HG03469 (cell line): ENCODE measurements around the gene ARHGAP5.
A peak's percentile ranks its signal among the peaks of the same experiment; 100 is the strongest.
"Not testable (repeated sequence)": the region's sequence is repeated elsewhere in the genome, so short reads cannot be mapped to it uniquely, and the experiment has no call there.

Source experiments
- ATAC-seq: cut with Tn5 transposase; IDR thresholded peaks from one replicate; pipeline ENCODE4 v1.9.1; 2021; ENCODE audit warnings: mild to moderate bottlenecking, moderate library complexity, moderate number of reproducible peaks; ENCODE audit not compliant: unreplicated experiment

Gene ARHGAP5

DNA sequence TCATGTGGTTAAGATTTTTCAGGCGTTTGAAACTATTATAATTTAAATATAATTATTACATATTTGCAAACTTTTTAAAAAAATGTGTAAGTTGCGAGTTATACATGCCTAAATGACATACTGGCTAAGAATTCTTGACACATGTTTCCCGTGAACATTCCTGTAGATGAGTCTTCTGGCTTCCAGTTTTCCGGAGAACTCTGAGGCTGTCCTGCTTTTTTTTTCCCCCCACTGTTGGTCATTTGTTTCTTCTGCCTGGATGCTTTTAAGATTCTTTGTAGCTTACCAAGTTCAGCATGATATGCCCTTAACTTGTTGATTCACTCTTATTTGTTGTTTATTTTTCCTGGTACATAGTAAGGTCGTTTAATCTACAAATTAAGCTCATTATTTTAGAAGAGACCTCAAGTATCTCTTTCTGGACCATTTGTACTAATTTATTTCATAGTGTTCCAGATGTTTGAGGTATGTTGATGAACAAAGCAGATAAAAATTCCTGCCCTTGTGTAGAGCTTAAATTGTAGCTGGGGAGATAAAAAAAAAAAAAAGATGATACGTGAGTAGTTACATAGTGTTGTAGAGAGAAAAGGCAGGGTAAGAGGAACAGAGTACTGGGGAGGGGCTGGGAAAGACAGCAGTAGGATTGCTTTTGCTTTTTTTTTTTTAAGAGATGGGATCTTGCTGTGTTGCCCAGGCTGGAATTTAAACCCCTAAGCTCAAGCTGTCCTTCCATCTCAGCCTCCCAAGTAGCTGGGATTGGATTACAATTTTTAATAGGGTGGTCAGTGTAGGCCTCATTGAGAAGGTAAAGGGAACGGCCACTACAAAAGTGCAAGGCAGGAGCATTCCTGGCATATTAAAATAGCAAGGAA lies 32.8 kb downstream of the ARHGAP5 start:
- ATAC-seq, result no peak

DNA sequence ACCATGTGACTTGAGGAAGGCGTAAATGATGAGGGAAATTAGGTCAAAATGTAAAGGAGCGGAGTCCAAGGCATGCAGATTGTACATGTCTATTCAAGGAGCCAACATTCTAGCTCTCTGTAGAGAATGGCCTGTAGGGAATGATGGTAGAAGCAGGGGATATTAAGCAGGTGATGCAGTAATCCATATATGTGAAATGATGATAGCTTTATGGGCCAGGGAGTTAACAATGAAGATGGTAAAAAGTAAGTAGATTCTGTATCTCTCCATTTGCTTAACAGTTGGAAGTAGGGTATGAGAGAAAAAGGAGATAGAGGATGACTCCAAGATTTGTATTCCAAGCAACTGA lies 33.4 kb downstream of the ARHGAP5 start:
- no peak for ATAC-seq

DNA sequence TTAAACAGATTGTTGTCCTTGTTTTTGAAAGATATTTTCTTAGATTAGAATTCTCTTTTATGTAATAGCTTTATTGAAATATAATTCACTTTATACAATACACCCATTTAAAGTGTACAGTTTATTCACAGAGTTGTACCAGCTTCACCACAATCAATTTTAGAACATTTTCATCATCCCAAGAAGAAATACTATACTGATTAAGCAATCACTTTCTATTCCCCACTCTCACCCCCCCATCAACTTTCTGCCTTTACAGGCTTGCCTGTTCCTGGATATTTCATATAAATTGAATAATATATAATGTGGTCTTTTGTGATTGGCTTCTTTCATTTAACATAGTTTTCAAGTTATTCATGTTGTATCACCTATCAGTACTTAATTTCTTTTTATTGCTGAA lies 44.4 kb downstream of the ARHGAP5 start:
- ATAC-seq, result no peak

DNA sequence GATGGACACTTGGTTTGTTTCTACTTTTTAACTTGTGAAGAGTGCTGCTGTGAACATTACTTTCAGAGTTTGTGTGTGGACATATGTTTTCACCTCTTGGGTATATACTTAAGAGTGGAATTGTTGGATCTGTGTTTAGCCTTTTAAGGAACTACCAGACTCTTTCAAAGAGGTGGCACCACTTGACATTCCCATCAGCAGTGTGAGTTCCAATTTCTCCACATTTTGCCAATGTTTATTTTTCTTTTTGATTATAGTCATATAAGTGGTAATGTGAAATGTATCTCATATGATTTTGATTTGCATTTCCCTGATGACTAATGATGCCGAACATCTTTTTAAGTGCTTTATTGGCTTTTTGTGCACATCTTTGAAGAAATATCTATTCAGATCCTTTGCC lies 44.8 kb downstream of the ARHGAP5 start:
- ATAC-seq, result no peak

DNA sequence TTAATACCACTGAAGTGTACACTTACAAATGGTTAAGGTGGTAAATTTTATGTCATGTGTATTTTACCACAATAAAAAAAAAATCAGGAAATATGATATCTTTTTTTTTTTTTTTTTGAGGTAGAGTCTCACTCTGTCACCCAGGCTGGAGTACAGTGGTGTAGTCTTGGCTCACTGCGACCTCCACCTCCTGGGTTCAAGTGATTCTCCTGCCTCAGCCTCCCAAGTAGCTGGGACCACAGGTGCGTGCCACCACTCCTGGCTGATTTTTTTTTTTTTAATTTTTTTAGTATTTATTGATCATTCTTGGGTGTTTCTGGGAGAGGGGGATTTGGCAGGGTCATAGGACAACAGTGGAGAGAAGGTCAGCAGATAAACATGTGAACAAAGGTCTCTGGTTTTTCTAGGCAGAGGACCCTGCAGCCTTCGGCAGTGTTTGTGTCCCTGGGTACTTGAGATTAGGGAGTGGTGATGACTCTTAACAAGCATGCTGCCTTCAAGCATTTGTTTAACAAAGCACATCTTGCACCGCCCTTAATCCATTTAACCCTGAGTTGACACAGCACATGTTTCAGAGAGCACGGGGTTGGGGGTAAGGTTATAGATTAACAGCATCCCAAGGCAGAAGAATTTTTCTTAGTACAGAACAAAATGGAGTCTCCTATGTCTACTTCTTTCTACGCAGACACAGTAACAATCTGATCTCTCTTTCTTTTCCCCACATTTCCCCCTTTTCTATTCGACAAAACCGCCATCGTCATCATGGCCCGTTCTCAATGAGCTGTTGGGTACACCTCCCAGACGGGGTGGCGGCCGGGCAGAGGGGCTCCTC lies 50.0 kb downstream of the ARHGAP5 start:
- ATAC-seq, result not testable (repeated sequence)

DNA sequence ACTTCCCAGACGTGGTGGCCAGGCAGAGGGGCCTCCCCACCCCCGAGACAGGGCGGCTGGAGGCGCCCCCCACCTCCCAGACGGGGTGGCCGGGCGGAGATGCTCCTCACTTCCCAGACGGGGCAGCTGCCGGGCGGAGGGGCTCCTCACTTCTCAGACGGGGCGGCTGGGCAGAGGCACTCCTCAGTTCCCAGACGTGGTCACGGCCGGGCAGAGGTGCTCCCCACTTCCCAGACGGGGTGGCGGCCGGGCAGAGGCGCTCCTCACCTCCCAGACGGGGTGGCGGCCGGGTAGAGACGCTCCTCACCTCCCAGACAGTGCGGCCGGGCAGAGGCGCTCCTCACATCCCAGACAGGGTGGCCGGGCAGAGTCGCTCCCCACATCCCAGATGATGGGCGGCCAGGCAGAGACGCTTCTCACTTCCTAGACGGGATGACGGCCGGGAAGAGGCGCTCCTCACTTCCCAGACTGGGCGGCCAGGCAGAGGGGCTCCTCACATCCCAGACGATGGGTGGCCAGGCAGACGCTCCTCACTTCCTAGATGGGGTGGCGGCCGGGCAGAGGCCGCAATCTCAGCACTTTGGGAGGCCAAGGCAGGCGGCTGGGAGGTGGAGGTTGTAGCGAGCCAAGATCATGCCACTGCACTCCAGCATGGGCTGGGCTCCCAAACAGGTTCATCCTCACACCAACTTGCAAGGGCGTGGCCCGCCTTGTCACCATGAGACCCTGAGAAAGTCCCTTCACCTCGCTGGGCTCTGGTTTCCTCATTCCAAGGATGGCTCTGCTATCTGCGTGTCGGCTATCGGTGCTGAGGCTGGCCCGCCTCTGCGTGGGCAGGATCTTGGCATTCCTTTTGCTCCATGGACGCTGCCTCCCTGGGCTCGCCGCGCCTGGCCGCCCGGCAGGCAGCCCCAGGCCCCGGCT lies 50.9 kb downstream of the ARHGAP5 start:
- ATAC-seq, result not testable (repeated sequence)

DNA sequence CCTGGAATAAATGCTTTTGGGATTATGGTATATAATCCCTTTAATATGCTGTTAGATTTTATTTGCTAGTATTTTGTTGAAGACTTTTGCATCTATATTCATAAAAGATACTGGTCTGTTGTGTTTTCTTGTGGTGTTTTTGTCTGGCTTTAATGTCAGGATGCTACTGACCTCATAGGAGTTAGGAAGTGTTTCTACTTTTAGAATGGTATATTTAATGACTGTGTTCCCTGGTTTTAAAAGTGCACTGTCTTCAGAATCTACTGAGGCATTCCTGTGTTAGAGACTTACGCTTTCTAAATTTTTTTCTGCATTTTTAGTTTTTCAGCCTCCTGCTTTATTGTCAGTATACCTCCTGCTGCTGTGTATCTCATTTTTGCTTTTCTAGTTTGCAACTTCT lies 51.6 kb downstream of the ARHGAP5 start:
- no peak for ATAC-seq

DNA sequence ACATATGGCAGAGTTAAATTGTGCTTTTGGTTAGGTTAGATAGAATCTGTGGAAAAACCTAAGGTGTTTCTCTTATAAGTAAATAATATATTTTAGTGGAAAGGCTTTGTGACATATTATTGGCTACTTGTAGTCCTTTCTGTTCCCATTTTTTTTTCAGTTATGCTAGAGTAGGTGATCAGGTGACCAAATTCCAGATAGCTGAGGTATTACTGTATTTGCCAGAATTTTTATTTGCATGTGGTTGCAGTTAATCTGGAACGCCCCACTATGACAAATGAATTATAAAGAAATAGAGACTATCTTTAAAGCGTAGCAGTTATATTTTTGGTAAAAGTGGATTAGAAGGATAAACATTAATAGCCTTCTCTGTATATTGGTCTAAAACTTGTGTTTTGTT lies 52.0 kb downstream of the ARHGAP5 start:
- no peak for ATAC-seq

DNA sequence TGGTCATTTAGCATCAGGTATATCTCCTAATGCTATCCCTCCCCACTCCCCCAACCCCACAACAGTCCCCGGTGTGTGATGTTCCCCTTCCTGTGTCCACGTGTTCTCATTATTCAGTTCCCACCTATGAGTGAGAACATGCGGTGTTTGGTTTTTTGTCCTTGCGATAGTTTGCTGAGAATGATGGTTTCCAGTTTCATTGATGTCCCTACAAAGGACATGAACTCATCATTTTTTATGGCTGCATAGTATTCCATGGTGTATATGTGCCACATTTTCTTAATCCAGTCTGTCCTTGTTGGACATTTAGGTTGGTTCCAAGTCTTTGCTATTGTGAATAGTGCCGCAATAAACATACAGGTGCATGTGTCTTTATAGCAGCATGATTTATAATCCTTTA lies 54.6 kb downstream of the ARHGAP5 start:
- not testable (repeated sequence) for ATAC-seq

DNA sequence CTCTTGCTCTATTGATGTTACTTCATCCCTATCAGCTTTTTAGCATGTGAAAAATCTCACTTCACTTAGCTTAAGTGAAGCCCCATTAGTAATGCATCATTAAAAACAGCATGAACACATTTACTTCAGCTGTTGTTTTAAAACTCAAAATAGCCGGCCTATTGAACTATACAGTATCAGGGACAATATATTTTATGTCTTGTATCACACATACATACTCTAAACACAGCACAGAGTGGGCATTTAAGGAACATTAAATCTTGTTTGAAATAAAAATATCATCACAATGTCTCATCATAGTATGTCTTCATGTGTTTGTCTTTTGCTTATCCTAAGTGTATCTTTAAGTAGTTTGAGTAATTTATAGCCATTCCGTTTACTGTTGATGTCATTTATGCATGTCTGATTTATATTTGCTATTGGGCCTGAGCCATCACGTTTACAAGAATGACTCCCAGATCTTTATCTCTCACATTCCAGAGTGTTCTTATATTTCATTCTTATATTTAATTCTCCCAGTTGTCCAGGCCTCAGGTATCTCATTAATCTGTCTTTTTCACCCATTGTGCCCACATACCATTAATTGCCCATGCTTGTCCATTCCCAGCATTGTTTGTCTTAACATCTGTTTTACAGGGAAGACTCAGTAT lies 57.5 kb downstream of the ARHGAP5 start:
- ATAC-seq, result no peak

DNA sequence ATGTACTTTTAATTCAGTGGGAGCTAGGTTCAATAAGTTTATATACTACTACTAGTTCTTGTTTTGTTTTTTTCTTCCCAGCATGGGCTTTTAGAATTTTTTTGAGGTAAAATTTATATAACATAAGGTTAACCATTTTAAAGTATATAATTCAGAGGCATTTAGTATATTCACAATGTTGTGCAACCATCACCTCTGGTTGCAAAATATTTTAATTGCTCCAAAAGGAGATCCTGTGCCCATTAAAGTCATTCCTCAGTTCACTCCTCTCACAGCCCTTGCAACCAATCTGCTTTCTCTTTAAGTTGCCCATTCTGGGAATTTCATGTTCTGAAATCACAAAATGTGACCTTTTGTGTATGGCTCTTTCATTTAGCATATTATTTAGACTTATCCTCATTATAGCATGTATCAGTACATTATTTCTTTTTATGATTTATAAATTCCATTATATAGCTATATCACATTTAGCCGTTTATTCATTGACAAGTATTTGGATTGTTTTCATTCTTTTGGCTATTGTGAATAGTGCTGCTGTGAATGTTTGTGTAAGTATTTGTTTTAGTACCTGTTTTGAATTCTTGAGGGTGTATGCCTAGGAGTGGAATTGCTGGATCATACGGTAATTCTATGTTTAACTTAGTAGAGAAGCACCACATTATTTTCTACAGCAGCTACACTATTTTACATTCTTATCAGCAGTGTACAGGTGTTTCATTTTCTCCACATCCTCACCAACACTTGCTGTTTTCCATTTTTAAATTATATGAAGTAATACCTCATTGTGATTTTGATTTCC lies 59.1 kb downstream of the ARHGAP5 start:
- no peak for ATAC-seq

DNA sequence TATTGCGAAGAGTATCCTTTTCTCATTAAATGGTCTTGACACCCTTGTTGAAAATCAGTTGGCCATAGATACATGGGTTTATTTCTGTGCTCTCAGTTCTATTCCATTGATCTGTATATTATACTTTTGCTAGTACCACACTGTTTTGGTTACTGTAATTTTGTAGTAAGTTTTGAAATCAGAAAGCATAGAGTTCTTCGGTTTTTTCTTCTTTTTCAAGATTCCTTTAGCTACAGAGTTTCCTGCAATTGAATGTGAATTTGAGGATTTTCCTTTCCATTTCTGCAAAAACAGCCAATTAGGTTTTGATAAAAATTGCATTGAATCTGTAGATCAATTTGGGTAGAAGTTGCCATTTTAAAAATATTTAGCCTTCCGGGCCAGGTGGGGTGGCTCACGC lies 60.2 kb downstream of the ARHGAP5 start:
- ATAC-seq, result no peak

DNA sequence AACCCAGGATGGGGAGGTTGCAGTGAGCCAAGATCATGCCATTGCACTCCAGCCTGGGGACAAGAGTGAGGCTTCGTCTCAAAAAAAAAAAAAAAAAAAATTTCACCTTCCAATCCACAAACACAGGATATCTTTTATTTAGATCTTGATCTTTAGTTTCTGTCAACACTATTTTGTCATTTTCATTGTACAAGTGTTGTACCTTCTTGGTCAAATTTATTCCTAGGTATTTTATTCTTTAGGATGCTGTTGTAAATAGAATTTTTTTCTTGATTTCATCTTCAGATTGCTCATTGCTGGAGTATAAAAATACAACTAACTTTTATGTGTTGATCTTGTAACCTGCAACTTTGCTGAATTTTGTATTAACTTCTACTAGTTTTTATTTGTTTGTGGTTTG lies 60.8 kb downstream of the ARHGAP5 start:
- no peak for ATAC-seq

DNA sequence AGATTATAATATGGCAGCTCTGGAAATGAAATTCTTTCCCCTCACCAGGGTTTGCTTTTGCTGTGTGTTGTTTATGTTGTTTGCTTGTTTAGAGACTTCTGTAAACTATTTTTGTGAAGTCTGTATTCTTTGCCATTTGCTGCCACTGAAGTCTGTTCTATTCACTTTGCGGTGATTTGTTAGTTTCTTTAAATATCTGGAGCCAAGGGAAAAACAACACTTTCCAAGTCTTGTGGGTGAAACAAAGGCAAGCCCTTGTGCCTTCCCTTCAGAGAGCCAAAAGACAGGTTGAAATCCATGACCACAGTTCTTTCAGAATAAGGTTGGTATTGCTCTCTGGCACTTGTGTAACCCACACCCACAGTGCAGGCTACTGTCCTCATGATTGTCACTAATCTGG lies 65.2 kb downstream of the ARHGAP5 start:
- no peak for ATAC-seq

DNA sequence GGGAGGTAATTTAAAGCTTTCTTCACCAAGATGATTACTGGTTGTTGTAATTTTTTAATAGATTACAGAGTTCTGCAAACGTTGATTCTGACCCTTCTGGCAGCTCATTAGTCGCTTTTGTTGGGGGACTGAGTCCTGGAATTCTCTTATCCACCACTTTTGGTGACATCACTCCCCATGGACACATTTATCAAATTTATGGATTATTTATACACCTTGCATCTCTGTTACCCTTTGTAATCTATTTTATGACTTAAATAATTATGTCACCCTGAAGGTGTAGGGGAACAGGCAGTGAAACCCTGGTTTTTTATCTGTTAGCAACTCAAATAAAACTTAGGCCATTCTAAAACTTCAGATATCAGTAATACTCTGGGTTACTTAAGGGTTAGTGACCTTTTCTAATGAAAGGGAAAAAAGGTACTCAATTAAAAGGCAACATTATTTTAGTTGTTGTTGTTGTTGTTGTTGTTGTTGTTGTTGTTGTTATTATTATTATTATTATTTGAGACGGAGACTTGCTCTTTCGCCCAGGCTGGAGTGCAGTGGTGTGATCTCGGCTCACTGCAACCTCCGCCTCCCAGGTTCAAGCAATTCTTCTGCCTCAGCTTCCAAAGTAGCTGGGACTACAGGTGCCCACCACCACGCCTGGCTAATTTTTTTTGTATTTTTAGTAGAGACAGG lies 65.8 kb downstream of the ARHGAP5 start:
- ATAC-seq, result no peak

DNA sequence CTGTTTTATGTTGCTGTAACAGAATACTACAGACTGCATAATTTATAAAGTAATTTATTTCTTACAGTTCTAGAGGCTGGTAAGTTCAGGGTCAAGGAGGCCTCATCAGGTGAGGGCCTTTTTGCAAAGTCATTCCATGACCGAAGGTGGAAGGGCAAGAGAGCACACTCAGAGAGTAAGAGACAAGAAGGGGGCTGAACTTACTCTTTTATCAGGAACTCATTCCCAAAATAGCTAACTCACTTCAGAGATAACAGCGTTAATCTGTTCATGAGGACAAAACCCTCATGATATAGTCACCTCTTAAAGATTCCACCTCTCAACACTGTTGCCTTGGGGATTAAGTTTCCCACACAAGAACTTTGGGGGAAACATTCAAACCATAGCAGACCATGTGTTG lies 73.3 kb downstream of the ARHGAP5 start:
- ATAC-seq, result no peak

DNA sequence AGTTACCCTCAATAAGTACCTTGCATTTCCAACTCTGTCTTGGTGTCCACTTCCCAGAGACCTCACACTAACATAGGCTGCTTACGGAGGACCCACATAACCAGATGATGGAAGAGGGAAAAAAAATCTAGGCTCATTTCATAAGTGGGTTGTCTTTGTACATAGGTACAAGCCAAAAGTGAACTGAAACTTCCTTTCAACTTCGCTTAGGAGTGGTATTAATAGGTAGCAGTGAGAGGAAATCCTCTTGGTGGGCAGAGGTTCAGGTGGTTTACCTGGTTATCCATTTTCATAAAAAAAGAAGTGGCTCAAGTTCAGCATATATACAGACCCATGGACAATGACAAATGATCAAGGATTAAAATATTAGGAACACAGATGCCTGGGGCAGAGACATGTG lies 88.9 kb downstream of the ARHGAP5 start:
- peak; percentile 65 for ATAC-seq

DNA sequence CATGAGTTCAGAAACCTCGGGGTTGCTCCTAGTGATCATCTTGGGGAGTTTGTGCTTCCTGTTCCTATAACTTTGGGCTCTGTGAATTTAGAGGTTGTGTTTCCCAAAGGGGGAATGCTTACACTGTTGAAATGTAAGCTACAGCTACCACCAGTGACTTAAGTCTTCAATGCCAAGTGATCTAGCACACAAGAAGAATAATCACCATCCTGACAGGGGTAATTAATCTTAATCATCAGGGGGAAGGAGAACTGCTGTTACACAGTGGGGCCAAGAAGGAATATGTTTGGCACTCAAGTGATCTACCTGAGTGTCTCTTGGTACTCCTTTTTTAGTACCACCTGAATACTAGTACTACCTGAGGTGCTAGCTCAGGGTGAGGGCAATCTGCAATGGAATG lies 89.8 kb downstream of the ARHGAP5 start:
- ATAC-seq, result no peak

DNA sequence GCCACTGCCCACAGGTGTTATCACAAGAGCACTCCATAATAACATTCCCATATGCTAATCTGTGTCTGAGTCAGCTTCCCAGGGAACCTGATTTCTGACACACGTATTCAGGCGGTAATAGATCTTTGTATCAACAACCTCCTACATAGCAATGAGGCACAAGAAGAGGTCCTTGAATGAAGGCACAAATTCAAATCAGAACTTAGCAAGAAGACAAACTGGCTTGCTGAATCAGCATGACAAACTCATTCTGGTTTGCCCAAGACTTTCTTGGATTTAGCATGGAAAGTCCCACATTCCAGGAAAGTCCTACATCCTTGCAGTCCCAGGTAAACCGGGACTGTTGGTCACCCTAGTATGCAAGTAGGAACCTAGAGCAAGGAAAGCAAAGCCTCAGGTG lies 90.8 kb downstream of the ARHGAP5 start:
- no peak for ATAC-seq
